Measurements from ENCODE around the gene RSPH6A.
"Not testable (repeated sequence)": the region's sequence is repeated elsewhere in the genome, so short reads cannot be mapped to it uniquely, and the experiment has no call there.

GRCh38 chr19:45799541-45799940 lies 15.6 kb downstream of the RSPH6A start:
- not testable (repeated sequence) for TF ChIP-seq EZH2 (IDR thresholded peaks at IDR 0.05; ENCODE audit: low read length, missing control alignments); CTCF (conservative IDR thresholded peaks at IDR 0.05 in 1 of 2, IDR thresholded peaks at IDR 0.05 in 1 of 2; ENCODE audit: low read depth in 1 of 2, low read length in 2 of 2)

All from fibroblast of lung (primary cell).